OCI-LY7 (cell line): ENCODE results near the gene FAM210B.

Source experiments
- EZH2phosphoT487 ChIP-seq: fragments of 200-600 bp; sonication (generic); IDR thresholded peaks from 2 replicates; pipeline ENCODE4 v1.6.1; 2018; ENCODE audit warnings: low read depth, borderline replicate concordance, mild to moderate bottlenecking, mixed run types, antibody characterized with exemption, low read length, moderate library complexity, mixed read lengths
- TF ChIP-seq, protein P1 (sequence below): fragments of 200-600 bp; sonication (generic); conservative IDR thresholded peaks from 2 replicates; pipeline ENCODE4 v1.5.1; 2014; ENCODE audit warnings: mild to moderate bottlenecking, antibody characterized with exemption, low read length, moderate library complexity, mixed read lengths

DNA sequence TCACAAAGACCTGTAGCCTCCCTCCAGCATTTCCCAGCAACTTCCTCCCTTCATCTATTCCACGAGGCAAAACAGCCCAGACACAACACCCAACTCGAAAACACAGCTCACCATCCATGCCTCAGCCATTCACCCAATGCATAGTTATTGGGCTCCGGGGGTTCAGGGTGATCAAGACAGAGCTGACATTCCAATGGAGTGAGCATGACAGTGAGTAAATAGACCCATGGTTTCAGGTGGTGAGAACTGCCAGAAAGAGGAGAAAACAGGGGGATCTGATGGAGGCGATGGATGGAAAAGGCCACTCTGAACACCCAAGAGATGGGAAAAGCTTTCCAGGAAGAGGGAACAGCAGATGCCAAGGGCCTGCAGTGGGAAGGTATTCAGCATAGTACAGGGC, 59.1 kb downstream of the FAM210B start:
- TF ChIP-seq, protein P1, sequence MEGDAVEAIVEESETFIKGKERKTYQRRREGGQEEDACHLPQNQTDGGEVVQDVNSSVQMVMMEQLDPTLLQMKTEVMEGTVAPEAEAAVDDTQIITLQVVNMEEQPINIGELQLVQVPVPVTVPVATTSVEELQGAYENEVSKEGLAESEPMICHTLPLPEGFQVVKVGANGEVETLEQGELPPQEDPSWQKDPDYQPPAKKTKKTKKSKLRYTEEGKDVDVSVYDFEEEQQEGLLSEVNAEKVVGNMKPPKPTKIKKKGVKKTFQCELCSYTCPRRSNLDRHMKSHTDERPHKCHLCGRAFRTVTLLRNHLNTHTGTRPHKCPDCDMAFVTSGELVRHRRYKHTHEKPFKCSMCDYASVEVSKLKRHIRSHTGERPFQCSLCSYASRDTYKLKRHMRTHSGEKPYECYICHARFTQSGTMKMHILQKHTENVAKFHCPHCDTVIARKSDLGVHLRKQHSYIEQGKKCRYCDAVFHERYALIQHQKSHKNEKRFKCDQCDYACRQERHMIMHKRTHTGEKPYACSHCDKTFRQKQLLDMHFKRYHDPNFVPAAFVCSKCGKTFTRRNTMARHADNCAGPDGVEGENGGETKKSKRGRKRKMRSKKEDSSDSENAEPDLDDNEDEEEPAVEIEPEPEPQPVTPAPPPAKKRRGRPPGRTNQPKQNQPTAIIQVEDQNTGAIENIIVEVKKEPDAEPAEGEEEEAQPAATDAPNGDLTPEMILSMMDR: no peak
- TF ChIP-seq EZH2phosphoT487: no peak
